ENCODE results near the gene JMJD1C.

JMJD1C gene

DNA sequence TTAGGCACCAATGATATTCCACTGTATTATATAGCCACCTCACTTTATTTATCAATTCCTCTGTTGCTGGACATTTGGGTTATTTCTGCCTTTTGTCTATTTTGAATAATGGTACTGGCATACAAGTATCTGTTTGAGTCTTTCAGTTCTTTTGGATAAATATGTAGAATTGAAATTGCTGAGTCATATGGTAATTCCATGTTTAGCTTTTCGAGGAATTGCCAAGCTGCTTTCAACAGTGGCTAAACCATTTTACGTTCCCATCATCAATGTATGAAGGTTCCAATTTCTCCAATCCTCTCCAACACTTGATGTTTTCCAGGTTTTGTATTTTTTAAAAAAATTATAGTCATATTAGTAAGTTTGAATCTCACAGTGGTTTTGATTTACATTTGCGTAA lies 42.3 kb downstream of the JMJD1C start:
- H3K4me3 ChIP-seq (ENCODE audit: low read length in 2 of 2) = no peak overlapping the region
- no peaks in the 10 kb centered on the region for H3K36me3 ChIP-seq (ENCODE audit: control insufficient read depth in 2 of 2, insufficient read depth in 2 of 2, low read length in 2 of 2)
- H3K27me3 ChIP-seq (ENCODE audit: control insufficient read depth in 1 of 2, insufficient read depth in 2 of 2, low read length in 2 of 2) = no peaks in the 10 kb centered on the region
- no peak overlapping the region for H3K9ac ChIP-seq (ENCODE audit: low read length in 2 of 2)
- no peaks in the 10 kb centered on the region for H3K4me1 ChIP-seq (ENCODE audit: control insufficient read depth, insufficient read depth, low read length)
- no peaks in the 10 kb centered on the region for H3K9me3 ChIP-seq (ENCODE audit: control insufficient read depth in 2 of 2, low read length in 2 of 2)
- no peak overlapping the region for H3K27ac ChIP-seq (ENCODE audit: low read length)

DNA sequence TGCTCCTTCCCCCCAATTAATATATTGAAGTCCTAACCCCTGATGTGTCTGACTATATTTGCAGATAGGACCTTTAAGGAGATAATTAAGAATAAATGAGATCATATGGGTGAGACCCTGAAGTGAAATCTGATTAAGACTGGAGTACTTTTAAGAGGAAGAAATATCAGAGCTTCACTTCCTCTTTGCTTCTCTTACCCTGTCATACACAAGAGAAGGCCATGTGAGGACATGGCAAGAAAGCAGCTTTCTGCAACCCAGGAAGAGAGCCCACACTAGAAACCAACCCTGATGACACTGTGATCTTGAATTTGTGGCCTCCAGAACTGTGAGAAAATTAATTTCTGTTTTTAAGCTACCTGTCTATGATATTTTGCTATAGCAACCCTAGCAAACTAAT lies 44.2 kb downstream of the JMJD1C start:
- Histone ChIP-seq H3K27me3 (ENCODE audit: control insufficient read depth in 1 of 2, insufficient read depth in 2 of 2, low read length in 2 of 2) (no peaks in the 10 kb centered on the region), H3K36me3 (ENCODE audit: control insufficient read depth in 2 of 2, insufficient read depth in 2 of 2, low read length in 2 of 2) (no peaks in the 10 kb centered on the region), H3K4me1 (ENCODE audit: control insufficient read depth, insufficient read depth, low read length) (no peaks in the 10 kb centered on the region), H3K27ac (ENCODE audit: low read length) (no peak overlapping the region), H3K9me3 (ENCODE audit: control insufficient read depth in 2 of 2, low read length in 2 of 2) (no peaks in the 10 kb centered on the region), H3K4me3 (ENCODE audit: low read length in 2 of 2) (no peak overlapping the region), H3K9ac (ENCODE audit: low read length in 2 of 2) (no peak overlapping the region)

DNA sequence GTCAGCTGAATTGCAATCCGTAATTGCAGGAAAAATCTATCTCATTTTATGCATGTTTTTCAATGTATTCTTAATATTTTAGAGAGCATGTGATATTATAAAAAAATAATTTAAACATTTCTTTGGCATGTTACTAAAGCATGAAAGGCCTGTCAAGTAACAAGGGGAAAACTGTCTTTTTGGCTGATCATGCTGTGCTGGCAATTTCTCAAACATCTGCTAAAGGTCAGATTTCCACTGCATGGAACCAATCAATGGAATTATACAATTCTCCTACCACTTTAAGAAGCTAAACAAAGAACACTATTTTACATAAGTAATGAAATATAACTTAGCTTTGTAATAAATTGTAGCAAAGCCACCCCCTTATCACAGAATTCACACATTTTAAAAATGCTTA lies 49.4 kb downstream of the JMJD1C start:
- Histone ChIP-seq H3K27ac (ENCODE audit: low read length) (no peak overlapping the region), H3K36me3 (ENCODE audit: control insufficient read depth in 2 of 2, insufficient read depth in 2 of 2, low read length in 2 of 2) (no peaks in the 10 kb centered on the region), H3K4me1 (ENCODE audit: control insufficient read depth, insufficient read depth, low read length) (no peaks in the 10 kb centered on the region), H3K9me3 (ENCODE audit: control insufficient read depth in 2 of 2, low read length in 2 of 2) (no peaks in the 10 kb centered on the region), H3K4me3 (ENCODE audit: low read length in 2 of 2) (no peak overlapping the region), H3K9ac (ENCODE audit: low read length in 2 of 2) (no peak overlapping the region), H3K27me3 (ENCODE audit: control insufficient read depth in 1 of 2, insufficient read depth in 2 of 2, low read length in 2 of 2) (no peaks in the 10 kb centered on the region)

DNA sequence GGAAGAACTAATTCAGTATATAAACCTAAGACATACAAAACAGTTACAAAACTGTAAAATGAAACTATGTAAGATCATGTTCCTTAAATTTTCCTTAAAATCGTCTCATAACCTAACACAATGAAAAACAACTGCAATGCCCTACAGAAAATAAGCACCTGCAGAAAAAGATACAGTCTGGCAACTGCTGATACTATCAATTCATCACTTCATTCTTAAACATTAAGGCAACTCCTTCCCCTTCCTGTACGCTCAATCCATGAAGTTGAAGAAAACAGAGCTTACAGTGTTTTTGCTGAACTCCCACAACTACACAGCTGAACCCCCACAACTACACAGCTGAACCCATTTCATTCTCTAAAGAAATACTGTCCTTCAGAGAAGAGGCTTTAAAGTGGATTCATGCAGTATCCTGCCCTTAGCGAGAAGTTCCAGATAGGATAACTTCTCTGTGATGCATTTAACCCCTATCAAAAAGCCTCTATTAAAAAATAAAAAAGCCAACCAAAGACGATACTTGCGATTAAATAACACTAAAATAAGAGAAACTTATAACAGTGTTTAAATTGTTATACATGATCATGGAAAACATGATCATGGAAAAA lies 50.0 kb downstream of the JMJD1C start:
- no peak overlapping the region for H3K27ac ChIP-seq (ENCODE audit: low read length)
- H3K36me3 ChIP-seq (ENCODE audit: control insufficient read depth in 2 of 2, insufficient read depth in 2 of 2, low read length in 2 of 2) = no peaks in the 10 kb centered on the region
- no peaks in the 10 kb centered on the region for H3K27me3 ChIP-seq (ENCODE audit: control insufficient read depth in 1 of 2, insufficient read depth in 2 of 2, low read length in 2 of 2)
- H3K4me3 ChIP-seq (ENCODE audit: low read length in 2 of 2) = peak overlapping the region; percentile 16 to 46
- H3K9me3 ChIP-seq (ENCODE audit: control insufficient read depth in 2 of 2, low read length in 2 of 2) = no peaks in the 10 kb centered on the region
- no peaks in the 10 kb centered on the region for H3K4me1 ChIP-seq (ENCODE audit: control insufficient read depth, insufficient read depth, low read length)
- peak overlapping the region in 1 of 2 donors; percentile 14 for H3K9ac ChIP-seq (ENCODE audit: low read length in 2 of 2)

DNA sequence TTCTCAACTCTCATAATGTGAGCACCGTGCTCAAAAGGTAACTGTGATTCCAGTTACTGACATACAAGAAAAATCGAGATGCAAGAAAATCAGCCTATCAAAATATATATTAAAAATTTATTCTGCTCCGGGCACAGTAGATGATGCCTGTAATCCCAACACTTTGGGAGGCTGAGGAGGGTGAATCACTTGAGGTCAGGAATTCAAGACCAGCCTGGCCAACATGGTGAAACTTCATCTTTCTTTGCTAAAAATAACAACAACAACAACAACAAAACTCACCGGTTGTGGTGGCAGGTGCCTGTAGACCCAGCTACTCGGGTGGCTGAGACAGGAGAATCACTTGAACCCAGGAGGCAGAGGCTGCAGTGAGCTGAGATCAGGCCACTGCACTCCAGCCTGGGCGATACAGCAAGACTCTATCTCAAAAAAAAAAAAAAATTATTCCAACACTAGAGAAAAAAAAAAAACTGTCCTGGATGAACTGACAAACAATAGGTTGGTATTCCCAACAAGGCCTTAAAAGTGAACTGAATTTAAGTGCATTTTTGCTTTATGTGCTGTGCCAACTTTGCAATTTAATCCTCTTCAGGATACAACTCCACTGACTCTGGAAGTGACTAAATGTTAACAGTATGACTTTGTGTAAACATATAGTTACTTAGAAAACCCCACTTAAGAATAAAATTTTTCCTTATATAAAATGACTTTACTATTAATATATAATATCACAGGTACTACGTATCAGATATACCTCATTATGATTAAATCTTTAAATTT lies 51.1 kb downstream of the JMJD1C start:
- H3K4me3 ChIP-seq (ENCODE audit: low read length in 2 of 2) = no peak overlapping the region
- H3K36me3 ChIP-seq (ENCODE audit: control insufficient read depth in 2 of 2, insufficient read depth in 2 of 2, low read length in 2 of 2) = no peaks in the 10 kb centered on the region
- H3K27me3 ChIP-seq (ENCODE audit: control insufficient read depth in 1 of 2, insufficient read depth in 2 of 2, low read length in 2 of 2) = no peaks in the 10 kb centered on the region
- no peaks in the 10 kb centered on the region for H3K9me3 ChIP-seq (ENCODE audit: control insufficient read depth in 2 of 2, low read length in 2 of 2)
- no peaks in the 10 kb centered on the region for H3K4me1 ChIP-seq (ENCODE audit: control insufficient read depth, insufficient read depth, low read length)
- no peak overlapping the region for H3K27ac ChIP-seq (ENCODE audit: low read length)
- H3K9ac ChIP-seq (ENCODE audit: low read length in 2 of 2) = no peak overlapping the region

DNA sequence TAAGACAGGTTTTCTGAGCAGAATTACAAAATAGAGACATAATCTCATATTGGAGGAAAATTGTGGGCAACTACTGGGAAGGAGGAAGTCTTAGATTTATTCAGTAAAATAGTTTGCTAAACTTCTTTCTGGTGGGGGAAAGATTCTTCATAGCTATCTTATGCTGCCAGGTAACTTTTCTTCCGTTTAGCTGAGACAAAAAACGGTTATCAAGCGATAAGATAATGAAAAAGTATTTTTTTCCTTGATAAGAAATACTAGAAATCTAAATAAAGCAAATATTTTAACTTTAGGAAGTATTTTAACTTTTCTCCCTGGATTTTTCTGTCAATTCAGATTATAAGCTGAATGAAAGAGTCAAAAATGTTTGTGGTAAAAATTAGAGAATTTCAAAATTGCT lies 52.3 kb downstream of the JMJD1C start:
- H3K4me3 ChIP-seq (ENCODE audit: low read length in 2 of 2) = no peak overlapping the region
- no peaks in the 10 kb centered on the region for H3K9me3 ChIP-seq (ENCODE audit: control insufficient read depth in 2 of 2, low read length in 2 of 2)
- no peak overlapping the region for H3K27ac ChIP-seq (ENCODE audit: low read length)
- no peaks in the 10 kb centered on the region for H3K27me3 ChIP-seq (ENCODE audit: control insufficient read depth in 1 of 2, insufficient read depth in 2 of 2, low read length in 2 of 2)
- H3K4me1 ChIP-seq (ENCODE audit: control insufficient read depth, insufficient read depth, low read length) = no peaks in the 10 kb centered on the region
- H3K9ac ChIP-seq (ENCODE audit: low read length in 2 of 2) = no peak overlapping the region
- H3K36me3 ChIP-seq (ENCODE audit: control insufficient read depth in 2 of 2, insufficient read depth in 2 of 2, low read length in 2 of 2) = no peaks in the 10 kb centered on the region

DNA sequence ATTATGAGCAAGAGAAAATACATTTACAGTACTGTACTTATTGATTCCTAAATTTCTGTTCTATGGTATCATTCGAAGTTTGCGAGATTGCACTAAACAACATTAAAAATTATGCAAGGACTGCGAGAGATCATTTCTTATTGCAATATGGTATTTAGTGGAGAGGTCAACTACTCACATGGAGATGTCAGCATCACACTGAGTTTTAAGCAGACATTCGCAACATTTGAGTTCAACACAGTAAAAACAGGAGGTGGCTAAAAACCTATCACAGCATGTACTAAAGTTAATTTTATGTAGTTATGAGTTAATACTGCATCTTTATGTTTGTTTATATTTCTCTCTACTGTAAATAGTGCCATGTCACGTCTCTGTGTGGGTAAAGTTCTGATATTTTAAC lies 53.5 kb downstream of the JMJD1C start:
- H3K27me3 ChIP-seq (ENCODE audit: control insufficient read depth in 1 of 2, insufficient read depth in 2 of 2, low read length in 2 of 2) = no peaks in the 10 kb centered on the region
- H3K27ac ChIP-seq (ENCODE audit: low read length) = no peak overlapping the region
- H3K9ac ChIP-seq (ENCODE audit: low read length in 2 of 2) = no peak overlapping the region
- H3K4me3 ChIP-seq (ENCODE audit: low read length in 2 of 2) = no peak overlapping the region
- no peaks in the 10 kb centered on the region for H3K4me1 ChIP-seq (ENCODE audit: control insufficient read depth, insufficient read depth, low read length)
- no peaks in the 10 kb centered on the region for H3K9me3 ChIP-seq (ENCODE audit: control insufficient read depth in 2 of 2, low read length in 2 of 2)
- no peaks in the 10 kb centered on the region for H3K36me3 ChIP-seq (ENCODE audit: control insufficient read depth in 2 of 2, insufficient read depth in 2 of 2, low read length in 2 of 2)

DNA sequence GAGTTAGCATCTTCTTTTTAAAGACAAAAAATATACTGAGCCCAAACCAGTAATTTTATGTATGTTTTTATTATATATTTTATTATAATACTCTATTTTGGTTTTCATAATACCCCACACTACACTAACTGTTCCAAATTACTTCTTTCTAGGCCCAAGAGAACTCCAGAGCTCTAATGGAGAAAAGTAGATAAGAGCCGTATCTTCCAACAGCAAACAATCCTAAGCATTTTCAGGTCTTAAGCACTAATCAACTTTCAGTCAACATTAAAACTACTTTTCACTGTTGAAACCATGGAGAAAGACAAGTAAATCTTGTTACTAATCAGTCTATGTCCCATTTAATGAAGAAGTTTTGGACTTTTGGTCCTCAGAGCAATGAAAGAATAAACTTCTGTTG lies 55.1 kb downstream of the JMJD1C start:
- Histone ChIP-seq H3K4me3 (ENCODE audit: low read length in 2 of 2) (no peak overlapping the region), H3K27ac (ENCODE audit: low read length) (no peak overlapping the region), H3K4me1 (ENCODE audit: control insufficient read depth, insufficient read depth, low read length) (no peaks in the 10 kb centered on the region), H3K27me3 (ENCODE audit: control insufficient read depth in 1 of 2, insufficient read depth in 2 of 2, low read length in 2 of 2) (no peaks in the 10 kb centered on the region), H3K9me3 (ENCODE audit: control insufficient read depth in 2 of 2, low read length in 2 of 2) (no peaks in the 10 kb centered on the region), H3K36me3 (ENCODE audit: control insufficient read depth in 2 of 2, insufficient read depth in 2 of 2, low read length in 2 of 2) (no peaks in the 10 kb centered on the region), H3K9ac (ENCODE audit: low read length in 2 of 2) (no peak overlapping the region)

DNA sequence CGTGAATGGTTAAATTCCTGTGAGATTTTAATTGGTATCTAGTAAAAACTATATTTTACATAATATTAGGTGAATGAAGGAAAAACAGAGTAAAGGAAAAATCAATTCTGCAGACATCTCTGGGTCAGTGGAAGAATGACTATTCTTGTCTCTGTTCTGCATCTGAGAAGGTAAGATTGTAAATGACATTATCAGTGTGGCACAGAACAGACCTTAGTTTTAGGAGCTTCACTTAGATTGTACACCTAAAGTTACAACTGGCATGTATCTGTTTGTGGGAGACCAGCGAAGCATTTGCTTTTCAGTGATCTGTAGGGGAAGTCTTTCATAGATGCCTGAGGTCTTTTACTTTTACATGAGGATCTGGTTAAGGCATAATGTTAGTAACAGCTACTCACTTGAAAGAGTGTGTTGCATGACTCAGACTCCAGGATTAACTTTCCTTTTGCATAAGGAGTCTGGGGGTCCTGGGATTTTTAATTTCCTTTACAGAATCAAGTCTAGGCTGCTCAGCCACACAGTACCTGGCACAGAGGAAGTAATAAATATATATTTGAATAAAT lies 56.2 kb downstream of the JMJD1C start:
- Histone ChIP-seq H3K27ac (ENCODE audit: low read length) (no peak overlapping the region), H3K9ac (ENCODE audit: low read length in 2 of 2) (no peak overlapping the region), H3K27me3 (ENCODE audit: control insufficient read depth in 1 of 2, insufficient read depth in 2 of 2, low read length in 2 of 2) (no peaks in the 10 kb centered on the region), H3K4me1 (ENCODE audit: control insufficient read depth, insufficient read depth, low read length) (no peaks in the 10 kb centered on the region), H3K36me3 (ENCODE audit: control insufficient read depth in 2 of 2, insufficient read depth in 2 of 2, low read length in 2 of 2) (no peaks in the 10 kb centered on the region), H3K9me3 (ENCODE audit: control insufficient read depth in 2 of 2, low read length in 2 of 2) (no peaks in the 10 kb centered on the region), H3K4me3 (ENCODE audit: low read length in 2 of 2) (no peak overlapping the region)

DNA sequence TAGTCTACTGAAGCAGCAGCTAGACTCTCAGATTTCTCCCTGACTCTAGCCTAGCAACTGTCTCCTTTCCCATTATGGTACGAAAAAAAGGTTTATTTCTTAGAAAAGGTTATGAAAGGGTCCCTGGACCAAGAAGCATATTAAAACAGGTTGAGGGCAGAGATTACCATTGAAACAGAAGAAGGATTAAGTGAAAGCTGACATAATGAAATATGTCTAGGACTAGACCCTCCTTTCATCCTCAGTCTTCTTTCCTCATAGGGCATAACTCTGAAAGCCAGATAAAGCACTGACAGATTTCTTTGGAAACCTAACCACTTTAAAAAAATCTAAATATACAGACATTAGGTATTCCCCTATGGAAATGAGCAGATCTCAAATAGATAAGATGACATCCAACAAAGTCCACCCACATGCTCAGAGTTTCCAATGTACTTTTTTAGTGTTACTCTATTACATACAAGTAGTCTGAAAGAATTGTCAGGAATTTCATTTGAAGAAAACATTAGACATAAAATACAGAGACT lies 58.6 kb downstream of the JMJD1C start:
- Histone ChIP-seq H3K27ac (ENCODE audit: low read length) (no peak overlapping the region), H3K4me3 (ENCODE audit: low read length in 2 of 2) (no peak overlapping the region), H3K9ac (ENCODE audit: low read length in 2 of 2) (no peak overlapping the region), H3K4me1 (ENCODE audit: control insufficient read depth, insufficient read depth, low read length) (no peaks in the 10 kb centered on the region), H3K9me3 (ENCODE audit: control insufficient read depth in 2 of 2, low read length in 2 of 2) (no peaks in the 10 kb centered on the region), H3K36me3 (ENCODE audit: control insufficient read depth in 2 of 2, insufficient read depth in 2 of 2, low read length in 2 of 2) (no peaks in the 10 kb centered on the region), H3K27me3 (ENCODE audit: control insufficient read depth in 1 of 2, insufficient read depth in 2 of 2, low read length in 2 of 2) (no peaks in the 10 kb centered on the region)

Data from stomach smooth muscle (tissue), 2 donors.